Osteocyte (in vitro differentiated cells): ENCODE data around the gene HAT1. TPM values are rescaled to one million over a fixed set of nuclear protein-coding genes. Genes with fewer than 3 reads are reported as not detected.
A peak's percentile ranks its signal among the peaks of the same experiment; 100 is the strongest.

Source experiments
- DNase-seq: peaks from one replicate; pipeline ENCODE4 v3.0.0; 2021; ENCODE audit warnings: mixed read lengths; ENCODE audit not compliant: unreplicated experiment; ENCODE audit errors: extremely low spot score
- H3K27ac Mint-ChIP-seq: one replicate; pipeline ENCODE4 v1.8.0; 2021; ENCODE audit warnings: mild to moderate bottlenecking, mixed read lengths; ENCODE audit not compliant: unreplicated experiment
- H3K27me3 Mint-ChIP-seq: one replicate; pipeline ENCODE4 v1.8.0; 2021; ENCODE audit warnings: mixed read lengths; ENCODE audit not compliant: unreplicated experiment
- H3K36me3 Mint-ChIP-seq: one replicate; pipeline ENCODE4 v1.8.0; 2021; ENCODE audit warnings: mixed read lengths; ENCODE audit not compliant: unreplicated experiment
- H3K4me1 Mint-ChIP-seq: one replicate; pipeline ENCODE4 v1.8.0; 2021; ENCODE audit warnings: mixed read lengths; ENCODE audit not compliant: unreplicated experiment
- H3K4me3 Mint-ChIP-seq: one replicate; pipeline ENCODE4 v1.8.0; 2021; ENCODE audit warnings: mild to moderate bottlenecking, moderate library complexity, mixed read lengths; ENCODE audit not compliant: unreplicated experiment
- H3K9me3 Mint-ChIP-seq: one replicate; pipeline ENCODE4 v1.8.0; 2021; ENCODE audit warnings: mixed read lengths; ENCODE audit not compliant: unreplicated experiment
- CTCF ChIP-seq: fragments of 200-600 bp; sonication (generic); IDR thresholded peaks from 2 replicates; pipeline ENCODE4 v1.5.0; 2021; ENCODE audit warnings: antibody characterized with exemption, mild to moderate bottlenecking, moderate library complexity
- total RNA-seq: library from RNA; stranded (reverse); gene quantifications from 2 replicates; pipeline ENCODE4 v1.2.1, GENCODE V29; 2021

HAT1 gene
- total RNA-seq, 1 donor from 2014 or later, result 45.7 TPM

DNA sequence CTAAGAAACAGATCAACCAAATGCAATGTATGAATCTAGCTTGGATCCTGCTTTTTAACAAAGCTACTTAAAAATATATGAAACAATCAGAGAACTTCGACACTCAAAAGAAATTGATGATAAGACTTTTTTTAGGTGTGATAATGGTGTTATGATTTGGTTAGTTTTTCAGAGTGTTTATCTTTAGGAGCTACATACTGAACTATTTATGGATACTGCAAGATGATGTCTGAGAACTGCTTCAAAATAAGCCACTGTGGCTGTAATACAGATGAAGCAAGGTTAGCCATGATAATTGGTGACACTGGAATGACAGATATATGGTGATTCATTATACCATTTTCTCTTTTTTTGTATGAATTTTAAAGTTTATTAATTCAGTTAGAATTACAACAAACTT is 42.4 kb upstream of the HAT1 start:
- H3K4me1 Mint-ChIP-seq, result peaks cover 37% of the 10 kb centered on the region
- H3K9me3 Mint-ChIP-seq, result no peaks in the 10 kb centered on the region
- no peak for TF ChIP-seq CTCF
- H3K4me3 Mint-ChIP-seq, result no peak overlapping the region
- DNase-seq, result no peak
- H3K27me3 Mint-ChIP-seq, result no peaks in the 10 kb centered on the region
- H3K27ac Mint-ChIP-seq, result peak overlapping the region; percentile 66
- H3K36me3 Mint-ChIP-seq, result no peaks in the 10 kb centered on the region

GRCh38 chr2:171880774-171881173 is 41.5 kb upstream of the HAT1 start:
- Mint-ChIP-seq H3K36me3 (no peaks in the 10 kb centered on the region), H3K9me3 (no peaks in the 10 kb centered on the region), H3K27ac (no peak overlapping the region), H3K4me1 (peaks cover 32% of the 10 kb centered on the region), H3K4me3 (no peak overlapping the region), H3K27me3 (no peaks in the 10 kb centered on the region)
- TF ChIP-seq CTCF, result no peak
- DNase-seq, result no peak

DNA sequence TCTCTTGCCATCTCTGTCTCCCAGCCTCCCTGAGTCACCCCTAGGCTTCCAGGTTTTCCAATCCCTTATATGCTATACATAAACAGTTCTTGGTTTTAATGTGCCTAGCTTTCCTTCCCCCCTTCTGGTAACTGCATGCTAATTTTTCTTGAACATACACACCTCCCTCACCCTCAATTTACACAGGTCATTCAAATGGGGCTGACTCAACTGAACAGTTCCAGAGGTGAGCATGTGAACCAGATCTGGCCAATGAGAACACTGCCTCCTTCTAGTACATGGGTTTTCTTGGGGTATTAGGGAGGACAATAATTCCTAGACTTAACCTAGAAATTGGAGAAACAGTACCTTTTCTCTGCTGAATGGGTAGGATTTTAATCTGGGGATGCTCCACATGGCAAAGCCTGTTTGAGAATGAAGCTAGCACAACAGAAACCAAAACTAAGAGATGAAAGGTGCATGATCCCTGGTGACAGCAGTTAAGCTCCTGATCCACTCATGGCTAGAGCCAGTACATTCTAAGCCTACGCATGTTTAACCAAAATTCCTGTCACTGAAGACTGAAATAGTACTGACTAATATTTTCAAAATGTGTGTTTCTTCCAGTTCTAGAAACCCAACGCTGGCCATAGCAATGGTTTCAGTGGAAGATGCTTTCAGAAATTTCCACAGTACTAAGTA is 40.0 kb upstream of the HAT1 start:
- Mint-ChIP-seq H3K36me3 (no peaks in the 10 kb centered on the region), H3K9me3 (no peaks in the 10 kb centered on the region), H3K27me3 (no peaks in the 10 kb centered on the region), H3K4me3 (no peak overlapping the region), H3K4me1 (peaks cover 21% of the 10 kb centered on the region), H3K27ac (no peak overlapping the region)
- no peak for TF ChIP-seq CTCF
- no peak for DNase-seq

DNA sequence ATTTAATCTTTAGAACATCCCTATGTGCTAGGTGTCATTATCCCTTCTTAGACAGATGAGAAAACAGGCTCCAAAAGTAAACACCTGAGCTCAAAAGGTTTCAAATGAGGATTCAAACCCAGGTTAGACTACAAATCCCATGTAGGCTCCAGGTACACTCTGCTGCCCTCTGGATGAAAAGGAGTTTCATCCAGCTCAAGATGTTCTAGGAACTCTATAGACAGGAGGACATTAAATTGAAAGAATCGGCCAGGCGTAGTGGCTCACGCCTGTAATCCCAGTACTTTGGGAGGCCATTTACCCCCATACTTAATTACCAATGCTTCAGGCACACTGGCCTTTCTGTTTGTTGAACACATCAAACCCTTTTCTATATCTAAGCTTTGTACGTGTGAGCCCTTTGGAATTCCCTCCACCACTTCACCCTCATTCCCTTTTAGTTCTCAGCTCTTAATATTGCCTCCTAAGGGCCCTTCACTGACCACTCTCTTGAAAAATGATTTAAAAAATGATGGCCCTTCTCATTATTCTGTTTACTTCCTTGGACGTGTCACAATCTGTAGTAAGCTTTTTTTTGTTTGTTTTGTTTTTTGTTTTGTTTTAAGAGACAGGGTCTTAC is 38.9 kb upstream of the HAT1 start:
- Mint-ChIP-seq H3K4me3 (no peak overlapping the region), H3K27ac (no peak overlapping the region), H3K36me3 (no peaks in the 10 kb centered on the region), H3K9me3 (no peaks in the 10 kb centered on the region), H3K27me3 (no peaks in the 10 kb centered on the region), H3K4me1 (peaks cover 12% of the 10 kb centered on the region)
- no peak for DNase-seq
- no peak for TF ChIP-seq CTCF

DNA sequence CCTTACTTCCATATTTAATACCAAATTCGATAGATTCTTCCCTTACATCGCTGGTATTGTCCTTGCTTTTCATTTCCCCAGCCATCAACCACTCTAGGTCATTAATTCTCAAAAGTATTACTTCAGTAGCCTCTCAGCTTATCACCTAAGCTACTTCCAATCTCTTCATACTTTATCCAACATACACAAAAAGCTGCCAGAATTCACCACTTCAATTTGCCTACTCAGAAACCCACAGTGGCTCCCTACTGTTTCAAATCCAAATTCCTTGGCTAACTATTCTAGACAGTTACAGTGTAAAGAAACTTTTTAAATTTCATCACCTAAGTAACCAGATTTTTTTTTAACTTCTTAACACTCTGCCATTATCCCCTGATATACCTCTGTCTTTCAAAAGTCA is 32.9 kb upstream of the HAT1 start:
- no peak overlapping the region for H3K4me3 Mint-ChIP-seq
- no peak for DNase-seq
- no peak overlapping the region for H3K27ac Mint-ChIP-seq
- no peaks in the 10 kb centered on the region for H3K9me3 Mint-ChIP-seq
- H3K36me3 Mint-ChIP-seq, result no peaks in the 10 kb centered on the region
- no peak for TF ChIP-seq CTCF
- H3K27me3 Mint-ChIP-seq, result no peaks in the 10 kb centered on the region
- peaks cover 25% of the 10 kb centered on the region for H3K4me1 Mint-ChIP-seq
